Suppressor macrophage (primary cell): Measurements from ENCODE around the gene CRYBA1.
A peak's percentile ranks its signal among the peaks of the same experiment; 100 is the strongest.
"Not testable (repeated sequence)": the region's sequence is repeated elsewhere in the genome, so short reads cannot be mapped to it uniquely, and the experiment has no call there.

Source experiments
- DNase-seq, 4 experiments: peaks; one replicate each; pipeline ENCODE4 v3.0.0-alpha.2; 2020 to 2022

Gene CRYBA1

GRCh38 chr17:29238133-29238850 lies 8.4 kb upstream of the CRYBA1 start:
- peak; percentile 53 to 68 (median 63) for DNase-seq

GRCh38 chr17:29240477-29240876 lies 6.2 kb upstream of the CRYBA1 start:
- peak in 1 of 4 experiments; percentile 8 for DNase-seq

GRCh38 chr17:29240968-29241963 lies 5.4 kb upstream of the CRYBA1 start:
- peak; percentile 74 to 94 (median 86) for DNase-seq

DNA sequence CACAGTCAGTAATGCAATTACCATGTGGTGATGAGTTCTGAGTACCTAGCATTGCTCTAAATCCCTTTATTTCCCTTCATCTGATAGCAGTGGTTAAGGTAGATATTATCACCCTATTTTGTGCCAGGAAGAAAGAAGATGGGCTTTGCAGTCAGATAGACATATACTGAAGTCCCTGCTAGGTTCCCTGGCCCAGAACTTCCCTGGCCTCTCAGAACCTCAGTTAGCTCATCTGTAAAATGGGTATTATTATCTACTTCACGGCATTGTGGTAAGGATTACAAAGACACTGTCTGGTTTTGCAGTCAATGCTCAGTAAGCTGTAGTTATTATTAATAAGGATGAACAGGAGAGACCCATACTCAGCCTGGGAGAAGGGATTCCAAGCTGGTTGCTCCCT lies 4.6 kb upstream of the CRYBA1 start:
- DNase-seq = no peak

- DNase-seq = no peak
Observed at GRCh38 chr17:29242790-29243189, 3.9 kb upstream of the CRYBA1 start.

DNA sequence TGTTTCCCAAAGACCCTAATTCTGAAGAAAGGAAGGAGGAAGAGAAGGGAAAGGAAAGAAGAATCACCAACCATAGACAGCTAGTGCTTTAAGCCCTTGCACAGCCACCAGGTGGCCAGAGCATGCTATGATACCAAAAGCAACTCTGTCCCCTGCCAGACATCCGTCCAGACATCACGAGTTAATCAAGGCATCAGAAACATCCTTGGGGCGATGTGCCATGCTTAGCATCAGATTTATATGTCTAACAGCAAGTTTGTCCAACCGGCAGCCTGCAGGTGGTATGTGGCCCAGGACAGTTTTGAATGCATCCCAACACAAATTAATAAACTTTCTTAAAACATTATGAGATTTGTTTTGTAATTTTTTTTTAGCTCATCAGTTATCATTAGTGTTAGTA lies 2.9 kb upstream of the CRYBA1 start:
- peak in 1 of 4 experiments; percentile 10 for DNase-seq

- no peak for DNase-seq
Observed at GRCh38 chr17:29245401-29245800, 1.3 kb upstream of the CRYBA1 start.

GRCh38 chr17:29247219-29247618 lies 560 bp downstream of the CRYBA1 start:
- DNase-seq = no peak

- no peak for DNase-seq
Observed at GRCh38 chr17:29248845-29249244, 2.2 kb downstream of the CRYBA1 start.

DNA sequence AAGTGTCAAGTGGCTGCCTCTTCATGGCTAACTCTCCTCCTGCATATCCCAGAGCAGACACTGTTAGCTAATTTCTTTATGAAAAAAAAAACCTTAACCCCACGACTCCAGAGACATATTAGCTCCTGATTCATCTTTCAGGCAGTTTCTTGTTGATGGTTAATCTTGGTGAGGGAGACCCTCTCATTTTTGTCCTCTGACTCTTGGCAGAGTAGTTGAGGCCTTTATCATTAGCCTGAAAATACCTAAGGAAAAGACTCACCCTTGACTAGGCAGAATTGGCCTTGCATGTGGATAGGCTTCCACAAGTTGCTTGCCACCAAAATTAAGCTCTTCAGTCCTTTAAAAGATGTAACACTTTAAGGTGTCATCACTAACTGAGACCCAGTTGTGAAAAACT lies 4.0 kb downstream of the CRYBA1 start:
- no peak for DNase-seq

GRCh38 chr17:29251184-29251583 lies 4.5 kb downstream of the CRYBA1 start:
- peak; percentile 24 to 63 (median 40) for DNase-seq

GRCh38 chr17:29252101-29252791 lies 5.6 kb downstream of the CRYBA1 start:
- peak in 3 of 4 experiments; percentile 6 to 33 (median 13) for DNase-seq

DNA sequence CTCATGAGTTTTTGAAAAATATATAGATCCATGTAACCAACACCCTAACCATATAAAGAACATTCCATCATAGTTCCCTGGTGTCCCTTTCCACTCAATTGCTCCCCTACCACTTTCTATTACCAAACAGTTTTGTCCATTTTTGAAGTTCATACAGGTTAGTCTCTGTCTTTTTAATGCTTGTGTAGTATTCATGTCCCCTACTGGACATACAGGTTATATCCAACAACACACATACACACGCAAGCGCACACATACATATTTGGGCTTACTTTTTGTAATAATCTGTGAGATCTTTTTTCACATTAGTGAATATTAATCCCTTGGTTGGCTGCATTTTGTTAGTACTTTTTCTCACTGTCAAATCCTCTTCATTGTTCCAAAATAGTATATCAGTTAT lies 6.4 kb downstream of the CRYBA1 start:
- DNase-seq = no peak

- peak; percentile 41 to 72 (median 56) for DNase-seq
Observed at GRCh38 chr17:29255926-29256522, 9.4 kb downstream of the CRYBA1 start.

GRCh38 chr17:29256735-29257466 lies 10.2 kb downstream of the CRYBA1 start:
- no peak for DNase-seq

DNA sequence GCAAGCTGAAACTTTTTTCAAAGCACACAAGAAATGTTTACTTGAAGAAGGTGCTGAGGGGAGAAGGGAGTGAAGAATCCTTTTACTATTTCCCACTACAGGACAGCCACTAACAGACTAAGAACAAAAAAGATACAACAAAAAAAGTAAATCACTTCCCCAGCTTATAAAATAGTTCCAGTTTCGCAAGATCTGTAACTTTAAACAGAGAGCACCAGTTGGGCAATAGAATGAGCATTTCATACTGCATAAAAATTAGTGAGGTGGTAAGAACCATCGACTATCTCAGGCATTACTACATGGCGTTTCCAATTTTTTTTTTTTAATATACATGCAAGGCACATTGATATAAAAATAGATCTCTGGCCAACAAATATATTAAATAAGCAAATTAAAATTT lies 11.1 kb downstream of the CRYBA1 start:
- DNase-seq = peak; percentile 22 to 76 (median 54)

DNA sequence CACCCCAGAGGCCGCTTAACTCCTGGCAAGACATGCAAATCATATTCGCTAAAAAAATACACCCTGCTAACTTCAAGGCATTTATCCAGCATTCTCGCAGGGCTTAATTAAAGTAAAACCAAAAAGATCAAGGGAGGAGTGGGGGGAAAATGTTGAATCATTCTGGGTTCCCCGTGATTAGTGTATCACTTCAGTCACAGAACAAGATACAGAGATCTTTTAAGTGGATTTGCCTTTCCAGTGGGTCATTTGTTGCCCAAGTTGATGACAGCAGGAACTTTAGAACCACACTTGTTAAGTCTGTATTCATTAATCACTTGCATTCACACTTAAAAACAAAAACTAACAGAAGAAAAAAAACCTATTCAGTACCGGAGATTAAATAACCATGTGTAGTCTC lies 17.3 kb downstream of the CRYBA1 start:
- no peak for DNase-seq

DNA sequence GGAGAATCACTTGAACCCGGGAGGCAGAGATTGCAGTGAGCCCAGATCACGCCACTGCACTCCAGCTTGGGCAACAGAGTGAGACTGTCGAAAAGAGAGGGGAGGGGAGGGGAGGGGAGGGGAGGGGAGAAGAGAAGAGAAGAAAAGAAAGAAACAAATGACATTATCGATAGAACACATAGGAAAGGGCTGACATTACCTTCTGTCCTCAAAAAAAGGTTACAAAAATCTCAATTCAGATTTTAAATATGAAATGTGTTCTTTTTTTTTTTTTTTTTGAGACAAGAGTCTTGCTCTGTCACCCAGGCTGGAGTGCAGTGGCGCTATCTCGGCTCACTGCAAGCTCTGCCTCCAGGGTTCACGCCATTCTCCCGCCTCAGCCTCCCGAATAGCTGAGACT lies 25.3 kb downstream of the CRYBA1 start:
- not testable (repeated sequence) for DNase-seq

GRCh38 chr17:29273924-29274323 lies 27.3 kb downstream of the CRYBA1 start:
- no peak for DNase-seq

- no peak for DNase-seq
Observed at GRCh38 chr17:29278692-29279091, 32.0 kb downstream of the CRYBA1 start.

DNA sequence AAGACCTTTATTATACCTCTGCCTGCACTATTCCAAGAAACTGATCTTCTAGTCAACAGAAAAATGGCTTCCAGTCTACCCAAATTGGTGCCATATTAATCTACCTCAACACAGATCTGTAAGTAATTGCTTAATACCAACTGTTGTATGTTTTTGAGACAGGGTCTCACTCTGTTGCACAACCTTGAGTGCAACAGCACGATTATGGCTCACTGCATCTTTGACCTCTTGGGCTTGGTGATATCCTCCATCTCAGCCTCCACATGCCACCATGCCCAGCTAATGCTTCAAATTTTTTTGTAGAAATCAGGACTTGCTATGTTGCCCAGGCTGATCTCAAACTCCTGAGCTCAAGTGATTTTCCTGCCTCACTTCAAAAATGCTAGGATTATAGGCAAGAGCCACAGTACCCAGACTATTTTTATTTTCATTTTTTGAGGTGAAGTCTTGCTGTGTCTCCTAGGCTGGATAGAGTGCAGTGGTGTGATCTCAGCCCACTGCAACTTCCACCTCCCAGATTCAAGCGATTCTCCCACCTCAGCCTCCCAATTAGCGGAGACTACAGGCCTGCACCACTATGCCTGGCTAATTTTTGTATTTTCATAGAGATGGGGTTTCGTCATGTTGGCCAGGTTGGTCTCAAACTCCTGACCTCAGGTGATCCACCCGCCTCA lies 32.9 kb downstream of the CRYBA1 start:
- no peak for DNase-seq
